Natural killer cell (primary cell): Measurements from ENCODE around the gene ACP7. TPM values are rescaled to one million over a fixed set of nuclear protein-coding genes. Genes with fewer than 3 reads are reported as not detected.
"Not testable (repeated sequence)": the region's sequence is repeated elsewhere in the genome, so short reads cannot be mapped to it uniquely, and the experiment has no call there.

ENCODE experiments used
- ATAC-seq, 3 donors: fragments of 150-1000 bp in 2 of 3; fragments of 200-7000 bp in 1 of 3; cut with Tn5 transposase; 1 replicate in 1 of 3; 2 replicates in 2 of 3; pipeline ENCODE4 v1.10.0; 2021; ENCODE audit warnings: mild to moderate bottlenecking in 2 of 3, moderate library complexity in 2 of 3
- DNase-seq, 2 donors: peaks; one replicate each; pipeline versions ENCODE4 v3.0.0 to v3.0.0-alpha.2; 2013 to 2021; ENCODE audit warnings: mixed read lengths in 1 of 2
- H3K27ac ChIP-seq: one replicate; pipeline ENCODE4 v1.5.1; 2013; ENCODE audit warnings: mild to moderate bottlenecking, low read length
- H3K27me3 ChIP-seq: one replicate; pipeline ENCODE4 v1.6.1; 2013; ENCODE audit warnings: low read length; ENCODE audit not compliant: control insufficient read depth, insufficient read depth
- H3K36me3 ChIP-seq: one replicate; pipeline ENCODE4 v1.6.1; 2013; ENCODE audit warnings: low read length; ENCODE audit not compliant: control insufficient read depth, insufficient read depth
- H3K4me1 ChIP-seq: one replicate; pipeline ENCODE4 v1.6.1; 2013; ENCODE audit warnings: low read length; ENCODE audit not compliant: control insufficient read depth, insufficient read depth
- H3K4me3 ChIP-seq: one replicate; pipeline ENCODE4 v1.5.1; 2013; ENCODE audit warnings: low read length
- H3K9me3 ChIP-seq: one replicate; pipeline ENCODE4 v1.6.1; 2013; ENCODE audit warnings: low read length; ENCODE audit not compliant: control insufficient read depth, insufficient read depth
- H3K27ac Mint-ChIP-seq, 2 donors: one replicate each; pipeline ENCODE4 v1.8.0; 2022; ENCODE audit warnings: mild to moderate bottlenecking in 2 of 2, mixed read lengths in 2 of 2, moderate library complexity in 1 of 2
- H3K27me3 Mint-ChIP-seq, 2 donors: one replicate each; pipeline ENCODE4 v1.8.0; 2022; ENCODE audit warnings: low read depth in 2 of 2, mixed read lengths in 2 of 2
- H3K36me3 Mint-ChIP-seq: one replicate; pipeline ENCODE4 v1.8.0; 2022; ENCODE audit warnings: mixed read lengths
- H3K4me1 Mint-ChIP-seq, 2 donors: one replicate each; pipeline ENCODE4 v1.8.0; 2022; ENCODE audit warnings: mixed read lengths in 2 of 2
- H3K4me3 Mint-ChIP-seq: one replicate; pipeline ENCODE4 v1.8.0; 2022; ENCODE audit warnings: mild to moderate bottlenecking, moderate library complexity, mixed read lengths
- H3K9me3 Mint-ChIP-seq, 2 donors: one replicate each; pipeline ENCODE4 v1.8.0; 2022; ENCODE audit warnings: mixed read lengths in 2 of 2
- CTCF ChIP-seq: fragments of 200-600 bp; IDR thresholded peaks from one replicate; pipeline ENCODE4 v1.8.0; 2022; ENCODE audit warnings: antibody characterized with exemption
- WGBS: methylation state at CpG from one replicate; pipeline ENCODE4 v1.1.7; 2013; ENCODE audit warnings: missing lambda C conversion rate; ENCODE audit not compliant: insufficient coverage; 5-methylcytosine and 5-hydroxymethylcytosine counted together
- intact Hi-C: fragments of 100-400 bp; cut with micrococcal nuclease; formaldehyde crosslinking; loops from one replicate; pipeline ENCODE4 v1.14.2; 2022
- total RNA-seq, 4 donors: library from RNA; stranded (reverse); fragments of 120-200 nt in 1 of 4; gene quantifications; one replicate each; pipeline versions ENCODE4 v1.2.3 to v1.2.4, GENCODE V29; 2013 to 2022

Gene ACP7
- total RNA-seq, 3 donors from 2014 or later (not counting 1 experiment from before 2014, with no cell fraction given) = not detected

GRCh38 chr19:39113199-39113598 is 29.0 kb downstream of the ACP7 start:
- intact Hi-C loops = no loop called here
- Histone ChIP-seq H3K27me3 (no peaks in the 10 kb centered on the region), H3K4me1 (peaks cover 6% of the 10 kb centered on the region), H3K27ac (no peak overlapping the region), H3K4me3 (no peak overlapping the region), H3K9me3 (no peaks in the 10 kb centered on the region), H3K36me3 (no peaks in the 10 kb centered on the region)
- TF ChIP-seq CTCF = no peak
- no peak for DNase-seq
- ATAC-seq = no peak
- Mint-ChIP-seq H3K4me3 (no peak overlapping the region), H3K27me3 (peaks cover 0 to 7% of the 10 kb centered on the region in 2 donors), H3K36me3 (no peaks in the 10 kb centered on the region), H3K9me3 (no peaks in the 10 kb centered on the region), H3K27ac (no peak overlapping the region), H3K4me1 (peaks cover 6 to 8% of the 10 kb centered on the region in 2 donors)
- WGBS = 88% methylated on average over 10 of the region's 10 CpGs

GRCh38 chr19:39115105-39115847 is 31.1 kb downstream of the ACP7 start:
- no peak for TF ChIP-seq CTCF
- Histone ChIP-seq H3K4me3 (no peak overlapping the region), H3K27me3 (no peaks in the 10 kb centered on the region), H3K4me1 (peaks cover 5% of the 10 kb centered on the region), H3K36me3 (no peaks in the 10 kb centered on the region), H3K9me3 (no peaks in the 10 kb centered on the region), H3K27ac (no peak overlapping the region)
- H3K4me3 Mint-ChIP-seq = no peak overlapping the region
- 89% methylated on average over 11 of the region's 11 CpGs for WGBS
- no peak overlapping the region for H3K27ac Mint-ChIP-seq
- no peaks in the 10 kb centered on the region for H3K36me3 Mint-ChIP-seq
- no peak for DNase-seq
- H3K27me3 Mint-ChIP-seq = peaks cover 2 to 7% of the 10 kb centered on the region in 2 donors
- intact Hi-C loops = no loop called here
- no peak for ATAC-seq
- H3K9me3 Mint-ChIP-seq = no peaks in the 10 kb centered on the region
- H3K4me1 Mint-ChIP-seq = peaks cover 6% of the 10 kb centered on the region in 2 donors

GRCh38 chr19:39117023-39117422 is 32.9 kb downstream of the ACP7 start:
- ATAC-seq, H3K27me3 ChIP-seq, H3K4me3 Mint-ChIP-seq, H3K4me3 ChIP-seq, H3K36me3 ChIP-seq, DNase-seq, H3K9me3 ChIP-seq, H3K27me3 Mint-ChIP-seq, H3K4me1 ChIP-seq, H3K27ac ChIP-seq, intact Hi-C loops, H3K4me1 Mint-ChIP-seq, H3K27ac Mint-ChIP-seq, H3K36me3 Mint-ChIP-seq, H3K9me3 Mint-ChIP-seq: not testable (repeated sequence)
- 91% methylated on average over 8 of the region's 8 CpGs for WGBS

- H3K4me1 ChIP-seq = peaks cover 4% of the 10 kb centered on the region
- WGBS = 86% methylated on average over 1 of the region's 1 CpG
- no peaks in the 10 kb centered on the region for H3K9me3 ChIP-seq
- no peak overlapping the region for H3K27ac Mint-ChIP-seq
- H3K4me1 Mint-ChIP-seq = peaks cover 8 to 11% of the 10 kb centered on the region in 2 donors
- H3K27me3 Mint-ChIP-seq = peaks cover 0 to 6% of the 10 kb centered on the region in 2 donors
- TF ChIP-seq CTCF = no peak
- no peak overlapping the region for H3K4me3 Mint-ChIP-seq
- no peak overlapping the region for H3K27ac ChIP-seq
- H3K36me3 ChIP-seq = no peaks in the 10 kb centered on the region
- ATAC-seq (no peak), DNase-seq (no peak)
- intact Hi-C loops = no loop called here
- H3K9me3 Mint-ChIP-seq = no peaks in the 10 kb centered on the region
- H3K4me3 ChIP-seq = no peak overlapping the region
- no peaks in the 10 kb centered on the region for H3K36me3 Mint-ChIP-seq
- H3K27me3 ChIP-seq = no peaks in the 10 kb centered on the region
These were observed 35.7 kb downstream of the ACP7 start for GRCh38 chr19:39119830-39120229.
